Measurements from ENCODE around the gene WHRN. TPM values are rescaled to one million over a fixed set of nuclear protein-coding genes. Genes with fewer than 3 reads are reported as not detected.

The WHRN gene
- total RNA-seq, 1 experiment from 2014 or later: 0.61 TPM

DNA sequence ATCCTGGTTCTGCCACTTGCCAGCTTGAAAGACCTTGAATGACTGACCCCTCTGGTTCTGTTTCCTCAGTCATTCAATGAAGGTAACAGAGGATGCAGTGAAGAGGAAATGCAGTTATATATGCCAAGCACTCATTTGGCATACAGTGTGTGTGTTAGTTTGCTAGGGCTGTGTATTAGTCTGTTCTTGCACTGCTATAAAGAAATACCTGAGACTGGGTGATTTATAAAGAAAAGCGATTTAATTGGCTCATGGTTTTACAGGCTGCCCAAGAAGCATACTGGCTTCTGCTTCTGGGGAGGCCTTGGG lies 8.6 kb upstream of the WHRN start:
- DNase-seq (ENCODE audit: low spot score): no peak

DNA sequence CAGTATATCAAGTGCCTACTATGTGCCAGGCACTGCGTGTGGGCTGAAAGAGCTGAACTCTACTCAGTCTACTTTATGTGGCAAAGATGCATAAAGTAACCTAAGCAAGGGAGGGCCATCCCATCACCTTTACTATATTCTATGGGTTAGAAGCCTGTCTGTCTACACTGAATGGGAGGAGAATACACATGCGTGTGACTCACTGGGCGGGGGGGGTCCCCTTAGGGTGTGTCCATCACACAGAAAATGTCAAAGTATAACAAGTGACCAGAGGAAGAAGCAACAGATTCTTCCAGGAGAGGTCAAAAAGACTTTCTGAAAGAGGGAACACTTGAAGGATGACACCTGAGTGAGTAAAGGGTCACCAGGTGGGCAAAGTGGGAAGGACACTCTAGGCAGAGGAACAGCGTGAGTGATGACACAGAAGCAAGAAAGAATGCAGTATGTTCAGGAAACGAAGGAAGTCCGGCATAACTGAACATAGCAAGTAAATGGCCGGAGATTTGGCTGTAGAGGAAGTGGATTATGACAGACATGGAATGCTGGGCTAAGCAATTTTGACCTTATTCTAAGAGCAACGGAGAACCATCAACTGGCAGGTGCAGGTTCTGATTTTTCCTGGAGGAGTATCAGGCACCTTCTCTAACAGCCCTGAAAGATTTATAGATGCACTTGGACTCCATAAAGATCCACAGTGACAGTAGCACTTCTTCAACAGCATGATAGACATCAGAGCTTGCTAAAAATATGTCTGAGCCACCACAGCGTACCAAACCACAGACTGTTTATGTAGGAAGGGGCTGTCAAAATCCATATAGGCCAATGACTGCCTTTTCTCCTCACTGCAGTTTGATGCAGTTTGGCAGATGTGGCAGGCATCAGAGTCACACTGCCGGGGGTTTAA lies 8.0 kb upstream of the WHRN start:
- DNase-seq (ENCODE audit: low spot score): no peak

DNA sequence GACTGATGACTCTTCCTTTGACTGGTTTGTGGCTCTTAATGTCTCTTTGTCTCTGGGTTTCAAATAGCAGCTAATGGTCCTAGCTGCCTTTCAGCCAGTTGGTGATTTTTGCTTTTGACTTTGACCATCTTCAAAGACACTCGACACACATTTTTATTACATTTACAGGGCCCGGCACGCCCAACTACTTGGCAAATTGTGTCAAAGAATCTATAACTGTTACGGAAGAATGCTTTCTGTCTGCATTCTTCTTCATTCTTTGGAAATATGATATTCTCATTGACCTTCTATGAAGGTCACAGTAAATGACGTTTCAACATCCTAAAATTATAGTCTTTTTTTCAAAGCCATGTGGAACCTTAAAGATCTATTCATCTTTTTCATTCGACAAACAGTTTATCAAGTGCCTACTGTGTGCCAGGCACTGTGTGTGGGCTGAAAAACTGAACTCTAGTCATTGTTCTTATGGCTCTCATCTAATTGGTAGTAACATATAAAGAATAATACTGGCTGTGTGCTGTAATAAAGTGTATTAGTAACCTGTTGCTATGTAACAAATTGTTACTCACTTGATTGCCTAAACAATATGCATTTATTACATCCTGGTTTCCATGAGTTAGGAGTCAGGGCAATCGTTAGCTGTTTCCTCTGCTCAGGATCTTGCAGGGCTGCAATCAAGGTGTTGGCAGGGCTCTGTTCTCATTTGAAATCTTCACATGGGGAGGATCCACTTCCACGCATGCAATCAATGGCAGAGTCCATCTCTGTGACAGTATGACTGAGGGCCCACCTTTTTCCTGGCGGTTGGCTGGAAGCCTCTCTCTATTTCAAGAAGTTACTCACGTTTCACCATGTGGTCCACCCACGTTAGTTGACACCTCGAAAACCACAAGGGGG lies 7.0 kb upstream of the WHRN start:
- DNase-seq (ENCODE audit: low spot score): no peak

DNA sequence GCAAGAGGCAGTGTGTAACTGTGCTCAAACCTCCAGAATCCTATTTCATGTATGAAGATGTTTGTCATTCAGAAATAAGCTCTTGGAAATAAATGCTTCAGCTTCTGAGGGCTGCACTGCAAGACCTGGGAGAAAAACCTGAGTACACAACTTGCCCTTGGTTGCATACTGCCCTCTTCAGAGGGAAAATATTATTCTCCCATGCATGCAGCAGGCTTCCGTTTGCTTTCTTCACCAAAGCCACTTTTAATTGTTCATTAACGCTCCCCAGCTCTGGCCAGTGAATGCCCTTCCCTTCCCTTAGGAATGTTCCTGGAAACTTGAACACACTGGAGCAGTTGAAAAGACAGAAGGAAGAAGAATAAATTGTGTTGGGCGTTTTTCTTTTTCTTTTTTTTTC lies 2.5 kb upstream of the WHRN start:
- peak; percentile 41 for DNase-seq (ENCODE audit: low spot score)

DNA sequence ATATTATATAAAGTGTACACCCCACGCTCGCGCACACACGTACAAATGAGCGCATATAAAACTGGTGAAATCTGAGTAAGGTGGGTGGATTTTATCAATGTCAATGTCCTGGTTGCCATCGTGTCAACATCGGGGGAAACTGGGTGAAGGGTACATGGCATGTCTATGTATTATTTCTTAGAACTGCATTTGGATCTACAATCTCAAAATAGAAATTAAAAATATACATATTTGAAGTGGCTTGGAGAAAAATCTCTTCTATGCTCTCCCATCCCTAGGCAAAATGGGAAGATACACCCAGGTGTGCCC lies 763 bp upstream of the WHRN start:
- no peak for DNase-seq (ENCODE audit: low spot score)

DNA sequence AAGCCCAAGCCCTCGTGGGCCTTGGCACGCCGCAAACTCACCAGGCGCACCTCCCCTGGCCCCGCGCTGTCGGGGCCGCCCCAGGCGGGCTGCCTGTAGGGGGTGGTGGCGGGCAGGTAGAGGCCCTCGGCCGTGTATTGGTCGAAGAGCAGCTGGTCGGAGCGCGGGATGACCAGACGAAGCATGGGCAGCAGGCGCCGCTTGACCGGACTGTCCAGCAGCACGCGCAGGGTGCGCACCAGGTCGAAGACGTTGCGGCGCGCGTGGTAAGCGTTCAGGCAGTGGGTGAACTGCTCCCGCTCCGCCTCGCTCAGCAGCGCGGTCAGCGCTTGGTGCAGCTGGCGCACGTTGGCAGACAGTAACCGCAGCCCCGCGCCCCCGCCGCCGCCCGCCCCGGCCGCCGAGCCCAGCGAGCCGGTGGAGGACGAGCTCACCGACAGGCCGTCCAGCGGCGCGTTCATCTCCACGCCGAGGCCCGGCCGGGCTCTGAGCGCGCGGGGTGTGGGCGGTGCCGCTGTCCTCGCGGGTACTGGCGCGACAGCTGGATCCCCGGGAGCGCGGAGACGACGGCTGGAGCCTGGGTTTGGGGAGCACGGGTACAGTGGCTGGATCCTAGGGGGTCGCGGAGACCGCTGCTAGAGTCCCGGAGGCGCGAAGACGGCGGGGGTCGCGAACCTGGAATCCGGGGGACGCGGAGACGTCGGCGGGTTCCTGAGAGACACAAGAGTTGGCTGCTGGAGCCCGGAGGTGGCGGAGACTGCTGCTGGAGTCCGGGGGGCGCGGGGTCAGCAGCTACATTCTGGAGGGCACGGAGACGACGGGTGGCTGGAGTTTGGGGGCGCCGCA lies 709 bp downstream of the WHRN start:
- no peak for DNase-seq (ENCODE audit: low spot score)

DNA sequence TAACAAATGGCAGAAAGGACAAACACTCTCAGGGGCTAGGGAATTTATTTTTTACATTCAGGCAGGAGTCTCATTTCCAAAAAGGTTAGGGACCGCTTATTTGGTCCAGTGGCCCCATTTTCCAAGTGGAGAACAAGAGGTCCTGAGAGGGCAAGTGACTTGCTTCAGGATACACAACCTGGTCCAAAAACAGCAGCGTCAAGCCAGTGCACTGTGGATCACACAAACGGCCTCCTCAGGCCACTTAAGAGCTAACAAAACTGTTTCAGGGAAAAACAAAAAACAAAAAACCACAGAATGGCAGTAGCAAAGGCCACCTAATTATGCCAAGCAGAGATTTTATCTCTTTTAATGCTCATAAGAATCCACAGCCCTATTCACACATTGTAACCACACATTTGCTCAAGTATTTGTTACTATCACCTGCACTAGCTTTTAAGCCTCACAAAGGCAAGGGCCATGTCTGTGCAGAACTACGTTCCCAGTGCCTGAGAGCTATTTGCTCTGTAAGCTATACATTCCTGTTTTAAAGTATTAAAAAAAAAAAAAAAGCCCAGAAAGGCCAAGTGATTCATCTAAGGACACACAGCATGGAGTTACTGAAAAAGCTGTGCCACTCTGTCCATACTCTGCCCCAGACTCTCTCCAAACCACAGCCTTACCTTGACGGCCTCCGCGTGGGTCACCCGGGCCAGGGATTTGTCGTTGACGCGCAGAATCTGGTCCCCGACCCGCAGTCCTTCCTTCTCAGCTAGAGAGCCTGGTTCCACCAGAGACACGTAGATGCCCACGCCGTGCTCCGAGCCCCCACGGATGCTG lies 1.5 kb downstream of the WHRN start:
- DNase-seq (ENCODE audit: low spot score): no peak

DNA sequence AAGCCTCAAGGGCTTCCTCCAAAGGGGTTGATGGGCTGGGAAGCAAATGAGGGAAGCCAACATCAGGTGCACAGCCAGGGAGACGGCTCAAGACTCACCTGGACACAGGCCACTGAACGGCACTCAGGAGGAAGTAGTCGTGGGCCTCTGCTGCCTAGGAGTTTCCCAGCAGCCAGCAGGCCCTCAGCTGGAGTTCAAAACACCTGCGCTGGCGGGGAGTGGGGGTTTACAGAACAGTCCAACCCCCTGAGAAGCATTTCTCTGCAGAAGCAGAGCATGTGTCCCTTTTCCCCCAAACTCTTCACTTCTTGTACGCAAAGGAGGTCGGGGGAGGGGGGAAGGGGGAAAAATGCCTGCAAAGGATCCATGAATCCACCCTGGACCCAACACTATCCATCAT lies 2.3 kb downstream of the WHRN start:
- DNase-seq (ENCODE audit: low spot score): no peak

DNA sequence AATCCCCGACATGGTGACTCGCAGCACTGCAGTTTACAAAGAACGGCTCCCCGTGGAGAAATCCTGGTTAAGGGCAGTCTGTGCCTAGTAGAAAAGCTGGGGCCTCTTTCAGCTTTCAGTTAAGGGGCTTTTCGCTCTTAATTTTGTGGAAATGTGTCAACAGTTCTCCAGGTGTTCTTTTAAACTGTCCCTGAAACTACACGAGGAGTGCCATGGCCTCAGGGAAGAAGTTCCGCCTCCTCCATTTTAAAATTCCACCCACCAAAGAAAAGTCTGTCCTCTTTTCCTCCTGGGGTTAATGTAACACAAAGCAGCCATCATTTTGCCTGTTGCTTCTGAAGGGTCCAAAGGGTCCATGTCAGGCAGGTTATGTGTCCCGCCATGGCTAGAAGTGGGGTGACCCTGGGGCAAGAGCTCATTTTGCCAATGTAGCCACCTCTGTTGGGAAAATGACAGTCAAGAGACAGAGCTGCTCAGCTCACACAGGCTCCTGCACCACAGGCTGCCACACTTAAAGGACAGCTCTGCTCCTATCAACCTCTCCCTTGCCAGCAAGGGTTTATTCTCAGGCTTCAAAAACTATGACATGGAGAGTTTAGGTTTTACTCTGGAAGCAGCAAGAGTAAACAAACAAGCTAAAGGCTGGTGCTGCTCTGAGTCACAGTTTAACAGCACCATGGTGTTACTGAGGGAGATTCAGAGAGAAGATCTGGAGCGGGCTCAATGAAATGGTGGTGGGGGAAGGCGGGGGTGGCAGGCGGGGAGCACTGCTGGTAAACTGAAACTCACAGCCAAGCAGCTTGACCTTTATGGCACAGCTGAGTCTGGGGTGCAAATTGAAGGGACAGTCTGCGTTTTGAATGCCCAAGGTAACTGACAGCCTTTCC lies 3.2 kb downstream of the WHRN start:
- no peak for DNase-seq (ENCODE audit: low spot score)

DNA sequence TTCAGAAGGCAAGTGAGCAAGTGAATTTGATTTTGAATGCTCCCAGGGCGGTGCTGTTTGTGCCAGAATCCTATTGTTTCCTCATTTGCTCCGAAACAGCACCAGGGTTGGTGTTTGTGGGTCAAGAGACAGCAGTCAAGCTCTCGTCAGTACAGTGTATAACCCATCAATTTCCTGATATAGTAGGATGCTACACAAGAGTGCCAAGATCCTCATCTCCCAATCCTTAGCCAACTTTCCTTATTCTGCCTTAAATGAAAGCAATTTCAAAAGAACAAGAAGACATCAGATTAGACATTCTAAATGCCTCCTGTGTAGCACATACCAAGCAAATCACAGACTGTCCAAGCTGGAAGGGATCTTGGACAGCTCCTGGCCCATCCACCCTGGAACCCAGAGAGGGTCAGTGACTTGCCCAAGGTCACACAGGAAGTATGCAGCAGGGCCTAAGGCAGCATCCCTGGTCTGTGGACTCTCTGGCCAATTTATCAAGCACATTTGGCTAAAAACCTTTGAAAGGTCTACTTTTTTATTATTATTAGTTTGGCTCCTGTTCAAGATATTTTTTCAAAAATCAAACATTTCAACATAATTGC lies 4.5 kb downstream of the WHRN start:
- no peak for DNase-seq (ENCODE audit: low spot score)

DNA sequence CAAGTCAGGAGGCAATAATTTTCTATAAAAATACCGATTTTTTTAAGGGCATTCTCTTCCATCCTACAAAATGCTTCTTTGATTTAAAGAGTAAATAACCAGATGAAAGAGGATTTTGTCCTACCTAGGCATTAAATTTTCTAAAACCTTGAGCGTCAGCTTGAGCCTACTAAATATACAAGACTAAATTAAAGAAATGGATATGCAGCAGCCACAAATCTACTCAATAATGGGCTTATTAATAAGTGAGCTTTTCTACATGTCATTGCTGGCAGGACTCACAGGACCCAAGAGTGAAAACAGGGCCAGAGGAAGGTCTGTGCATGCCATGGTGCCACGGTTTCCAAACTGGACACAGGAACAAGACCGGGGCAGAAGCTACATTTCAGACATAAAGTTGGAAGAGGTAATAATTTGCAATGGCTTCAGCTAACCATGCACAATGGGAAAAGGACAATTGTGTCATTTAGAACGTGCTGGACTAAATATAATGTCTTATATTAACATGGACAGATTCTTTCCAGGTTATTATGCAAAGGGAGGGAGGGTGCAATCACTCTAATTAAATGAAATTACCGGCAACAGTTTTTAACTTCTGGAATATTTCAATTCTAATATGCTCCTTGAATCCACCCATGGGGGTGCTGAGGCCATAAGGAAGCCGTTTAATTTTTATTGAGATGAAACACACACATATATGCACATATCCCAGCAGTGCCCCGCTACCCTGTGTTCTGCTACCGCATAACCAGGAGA lies 5.2 kb downstream of the WHRN start:
- DNase-seq (ENCODE audit: low spot score): no peak

DNA sequence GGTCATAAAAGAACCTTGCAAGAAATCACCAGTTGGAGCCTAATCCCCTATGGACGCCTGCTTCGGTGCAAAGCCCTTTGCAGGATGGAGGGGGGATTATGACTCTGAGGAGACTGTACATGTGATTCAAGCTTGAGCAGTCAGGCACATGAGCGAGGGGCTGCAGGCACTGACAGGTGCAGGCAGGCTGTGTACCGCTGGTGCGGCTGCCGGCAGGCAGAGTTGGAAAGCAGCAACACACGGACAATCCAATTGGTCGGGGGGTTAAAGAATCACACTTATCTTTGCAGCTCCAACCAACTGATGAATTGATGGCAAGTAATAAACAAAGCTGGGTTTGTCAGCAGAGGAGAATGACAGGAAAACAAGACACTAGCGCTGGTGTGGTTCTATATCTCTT lies 5.7 kb downstream of the WHRN start:
- DNase-seq (ENCODE audit: low spot score): no peak

DNA sequence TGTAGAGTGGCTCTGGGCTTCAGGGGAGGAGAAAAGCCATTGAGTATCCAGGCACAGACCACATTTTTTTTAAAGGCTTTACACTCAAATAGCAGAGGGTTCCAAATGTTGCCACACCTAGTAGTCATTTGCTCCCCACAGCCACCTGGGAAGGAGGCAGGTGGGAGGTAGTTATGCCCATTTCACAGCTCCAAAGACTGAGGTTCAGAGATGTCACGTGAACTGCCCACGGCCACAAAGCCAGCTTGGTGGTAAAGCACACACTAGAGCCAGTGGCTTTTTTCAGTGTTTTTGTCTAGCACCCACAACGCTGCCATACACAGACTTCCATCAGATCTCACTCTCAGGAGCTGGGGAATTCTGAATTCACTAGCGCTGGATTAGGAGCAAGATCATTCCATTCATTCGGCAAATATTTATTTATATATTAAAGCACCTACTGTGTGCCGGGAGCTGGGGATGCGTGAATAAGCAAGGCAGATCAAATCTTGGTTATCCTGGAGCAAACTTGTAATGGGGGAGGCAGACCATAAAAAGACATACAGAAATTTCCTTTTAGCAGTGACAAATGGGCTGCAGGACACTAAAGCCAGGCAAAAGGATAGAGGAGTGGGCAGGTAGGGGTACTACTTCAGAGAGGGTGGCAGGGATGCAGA lies 7.4 kb downstream of the WHRN start:
- no peak for DNase-seq (ENCODE audit: low spot score)

DNA sequence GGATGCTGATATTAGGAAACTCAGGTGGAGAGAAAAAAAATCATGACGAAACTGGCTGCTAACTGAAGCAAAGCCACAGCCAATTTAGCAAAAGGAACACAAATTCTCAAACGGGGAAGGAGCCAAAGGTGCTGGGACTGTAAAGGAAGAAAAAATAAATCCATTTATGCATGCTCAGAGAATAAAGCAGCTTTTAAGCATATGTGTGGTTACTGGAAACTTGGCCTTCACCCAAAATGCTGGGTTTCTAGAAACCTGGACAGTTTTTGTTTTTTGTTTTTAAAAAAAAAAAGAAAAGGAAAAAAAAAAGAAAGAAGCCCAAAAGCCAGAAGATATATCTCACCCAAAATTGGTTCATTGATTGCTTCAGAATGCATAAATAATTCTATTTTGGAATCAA lies 8.0 kb downstream of the WHRN start:
- no peak for DNase-seq (ENCODE audit: low spot score)

DNA sequence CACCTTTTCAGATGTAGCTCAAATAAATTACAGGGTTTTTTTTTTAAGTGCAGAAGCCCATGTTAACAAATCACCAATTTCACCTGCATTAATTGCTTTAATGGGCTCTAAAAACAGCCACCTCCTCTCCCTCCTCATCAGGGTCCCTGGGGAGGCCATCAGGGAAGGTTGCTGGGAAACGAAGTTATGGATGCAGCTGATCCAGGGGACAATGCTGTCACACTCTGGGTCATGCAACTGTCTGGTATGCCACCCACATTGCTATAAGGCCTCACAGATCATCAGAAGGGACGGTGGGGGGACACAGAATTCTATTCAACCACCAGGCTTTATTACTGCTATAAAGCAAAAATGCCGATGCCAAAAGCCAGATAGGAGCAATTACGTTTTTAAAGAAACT lies 9.3 kb downstream of the WHRN start:
- DNase-seq (ENCODE audit: low spot score): no peak

DNA sequence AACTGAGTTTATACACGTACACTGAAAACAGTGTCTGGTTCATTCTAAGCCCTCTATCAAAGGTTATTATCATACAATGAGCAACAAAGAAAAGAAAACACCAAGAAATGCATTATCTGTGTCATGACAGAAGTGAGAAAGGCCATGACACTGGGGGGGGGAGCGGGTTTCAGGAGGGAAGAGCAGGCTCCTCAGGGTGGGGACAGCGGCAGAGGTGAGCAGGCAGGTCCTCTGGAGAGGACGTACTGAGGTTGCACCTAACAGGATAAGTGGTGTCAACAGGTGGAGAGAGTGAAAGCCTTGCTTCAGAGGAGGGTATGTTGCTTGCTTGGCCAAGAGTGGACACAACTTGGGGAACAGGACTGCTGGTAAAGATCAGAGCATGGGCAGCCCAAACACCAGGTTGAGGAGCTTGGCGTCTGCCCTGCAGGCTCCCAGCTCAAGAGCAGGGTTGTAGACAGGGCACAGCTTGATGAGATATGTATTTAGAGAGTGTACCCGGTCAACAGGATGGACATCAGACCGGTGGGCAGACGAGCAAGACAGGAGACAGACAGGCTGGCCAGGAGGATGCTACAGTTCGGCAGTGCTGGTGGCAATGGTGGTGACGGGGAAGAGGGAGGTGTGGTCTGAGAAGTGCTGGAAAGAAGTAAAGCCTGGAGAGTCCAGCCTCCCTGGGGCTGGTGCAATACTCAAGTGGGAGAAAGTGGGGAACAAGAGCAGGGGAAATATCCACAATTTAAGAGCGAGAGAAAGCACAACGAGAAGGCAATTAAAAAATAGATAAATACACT lies 10.3 kb downstream of the WHRN start:
- no peak for DNase-seq (ENCODE audit: low spot score)

DNA sequence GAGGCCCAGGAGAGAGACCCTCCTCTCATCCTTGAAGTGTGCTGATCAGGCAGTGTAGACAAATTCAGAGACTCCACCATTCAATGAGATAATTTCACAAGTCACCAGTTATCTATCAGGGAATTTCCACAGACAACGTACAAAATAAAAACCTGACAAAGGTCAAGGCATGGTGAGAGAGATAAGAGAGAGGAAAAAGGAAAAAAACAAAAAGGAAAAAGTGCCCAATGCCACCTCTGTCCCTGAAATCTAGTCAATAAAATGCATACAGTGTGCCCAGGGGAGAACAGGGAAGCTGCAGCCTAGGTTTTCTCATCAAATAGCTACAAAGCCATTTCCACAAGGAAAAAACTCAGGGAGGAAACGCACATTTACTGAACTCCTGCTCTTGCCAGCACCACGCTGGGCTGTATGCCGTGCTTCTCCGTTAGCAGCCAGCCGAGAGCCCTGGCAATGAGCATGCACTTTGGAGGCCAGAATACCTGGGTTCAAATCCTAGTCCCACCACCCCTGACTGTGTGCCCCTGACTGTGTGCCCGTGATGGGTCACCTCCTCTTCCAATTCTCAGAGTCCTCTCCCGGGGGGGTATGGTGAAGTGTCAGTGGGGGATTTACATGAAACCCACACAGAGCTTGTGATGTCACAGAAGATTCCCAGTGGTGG lies 11.6 kb downstream of the WHRN start:
- no peak for DNase-seq (ENCODE audit: low spot score)
